Measurements from ENCODE around the gene UBE2G2.

Gene UBE2G2

GRCh38 chr21:44765231-44766013 lies 36.2 kb downstream of the UBE2G2 start:
- TF ChIP-seq CTCF (IDR thresholded peaks at IDR 0.05) (no peak), ZFX (IDR thresholded peaks at IDR 0.05; ENCODE audit: borderline replicate concordance) (no peak)
- H3K27ac ChIP-seq, result 0 out of 2 replicates have a peak overlapping the region, but pooled peaks have one; percentile 12

GRCh38 chr21:44764319-44765230 lies 37.0 kb downstream of the UBE2G2 start:
- TF ChIP-seq CTCF (IDR thresholded peaks at IDR 0.05) (no peak), ZFX (IDR thresholded peaks at IDR 0.05; ENCODE audit: borderline replicate concordance) (no peak)
- H3K27ac ChIP-seq, result no peak overlapping the region

GRCh38 chr21:44763451-44764318 lies 37.9 kb downstream of the UBE2G2 start:
- H3K27ac ChIP-seq, result no peak overlapping the region
- no peak for TF ChIP-seq ZFX (IDR thresholded peaks at IDR 0.05; ENCODE audit: borderline replicate concordance)

- TF ChIP-seq ZFX (IDR thresholded peaks at IDR 0.05; ENCODE audit: borderline replicate concordance), result no peak
- TF ChIP-seq CTCF (IDR thresholded peaks at IDR 0.05), result no peak
- no peak overlapping the region for H3K27ac ChIP-seq
Measured at GRCh38 chr21:44763050-44763378, 38.6 kb downstream of the UBE2G2 start.

- H3K27ac ChIP-seq, result no peak overlapping the region
- TF ChIP-seq ZFX (IDR thresholded peaks at IDR 0.05; ENCODE audit: borderline replicate concordance) (no peak), CTCF (IDR thresholded peaks at IDR 0.05) (no peak)
Measured at GRCh38 chr21:44762221-44763049, 39.2 kb downstream of the UBE2G2 start.

- peak; percentile 32 for TF ChIP-seq CTCF (IDR thresholded peaks at IDR 0.05)
- TF ChIP-seq ZFX (IDR thresholded peaks at IDR 0.05; ENCODE audit: borderline replicate concordance), result no peak
- H3K27ac ChIP-seq, result no peak overlapping the region
Measured at GRCh38 chr21:44761747-44762208, 39.8 kb downstream of the UBE2G2 start.

Data from 22Rv1 (cell line).